Measurements from ENCODE around the gene PCDH18. TPM values are rescaled to one million over a fixed set of nuclear protein-coding genes. Genes with fewer than 3 reads are reported as not detected.
"Not testable (repeated sequence)": the region's sequence is repeated elsewhere in the genome, so short reads cannot be mapped to it uniquely, and the experiment has no call there.

Gene PCDH18
- total and polyA plus RNA-seq, 10 of the 15 experiments (the other 5 are each of a cell fraction or from before 2014, with no cell fraction given), result 0.46 to 1.4 (median 0.96) TPM

DNA sequence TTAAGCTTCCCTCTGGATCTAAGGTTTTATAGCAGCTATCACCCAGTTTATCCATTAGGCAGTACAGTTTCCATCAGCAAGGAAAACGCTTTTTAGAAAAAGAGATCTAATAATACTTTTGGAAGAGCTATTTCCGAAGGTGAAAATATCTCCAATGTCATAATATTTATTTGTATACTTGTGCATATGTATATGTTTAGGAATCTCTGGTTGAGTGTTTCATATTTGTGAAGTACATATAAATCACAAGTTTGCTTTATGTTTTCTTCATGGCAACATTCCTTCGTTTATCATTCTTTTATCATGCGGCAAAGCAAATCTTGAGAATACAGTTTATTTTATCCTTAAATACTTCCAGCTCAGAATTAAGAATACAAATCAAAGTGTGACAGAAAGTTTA, 6.2 kb upstream of the PCDH18 start:
- RAD21 ChIA-PET (ENCODE audit: unreplicated experiment), result interaction anchor here (0.7 kb wide), 1 partner anchor 117 kb away, joined by 3 read pairs; no protein-coding TSS in a partner anchor
- in situ Hi-C loops (cut with MboI), result no loop called here
- Histone ChIP-seq H3K4me1 (ENCODE audit: control insufficient read depth, insufficient read depth, low read length) (no peaks in the 10 kb centered on the region), H3K27ac (ENCODE audit: control insufficient read depth, insufficient read depth) (no peak overlapping the region), H3K36me3 (ENCODE audit: control insufficient read depth in 2 of 2, insufficient read depth in 2 of 2, low read length in 1 of 2) (no peaks in the 10 kb centered on the region), H3K4me3 (no peak overlapping the region), H3K79me2 (ENCODE audit: control insufficient read depth, insufficient read depth, low read length) (no peaks in the 10 kb centered on the region), H3K27me3 (replicated peaks in 1 of 2; ENCODE audit: control insufficient read depth in 2 of 2, insufficient read depth in 2 of 2, low read length in 1 of 2) (no peaks in the 10 kb centered on the region), H3K4me2 (ENCODE audit: control insufficient read depth, insufficient read depth) (no peak overlapping the region), H2AFZ (ENCODE audit: control insufficient read depth, low read depth, low read length) (no peak overlapping the region), H4K20me1 (ENCODE audit: control insufficient read depth, insufficient read depth) (no peaks in the 10 kb centered on the region), H3K9ac (ENCODE audit: control insufficient read depth, insufficient read depth, low read length) (no peak overlapping the region), H3K9me3 (replicated peaks; ENCODE audit: control insufficient read depth, insufficient read depth, low read length) (no peaks in the 10 kb centered on the region; the same call in 2 of the 3 replicates)
- ATAC-seq (no peak), FAIRE-seq (no peak), DNase-seq (ENCODE audit: low read depth, low spot score) (no peak)
- TF ChIP-seq FOS (IDR thresholded peaks at IDR 0.05; ENCODE audit: borderline replicate concordance, extremely low read depth, insufficient read length) (no peak), JUND (IDR thresholded peaks at IDR 0.05; ENCODE audit: low read depth, low read length) (no peak), BCL11A (IDR thresholded peaks at IDR 0.05; ENCODE audit: low read depth, low read length) (no peak), TCF3 (IDR thresholded peaks at IDR 0.05; ENCODE audit: borderline replicate concordance, insufficient read depth, low read depth, low read length) (no peak)
- SMC1A ChIA-PET (ENCODE audit: uncharacterized antibody, unreplicated experiment), result interaction anchor here (1.2 to 4.3 kb wide), 4 partner anchors 16 to 20 kb away, joined by 4 to 18 read pairs (median 4); no protein-coding TSS in a partner anchor
- 41% methylated on average over 4 of the region's 4 CpGs for WGBS (ENCODE audit: insufficient coverage, insufficient replicate concordance, low lambda C conversion rate, missing lambda C conversion rate)
- no TSS peak for BruUV-seq (replicated peaks)
- POLR2A ChIA-PET, result no interaction called here
- CTCF ChIA-PET, result interaction anchor here (0.7 to 0.9 kb wide), 2 partner anchors 9 to 19 kb away, joined by 3 to 4 read pairs; no protein-coding TSS in a partner anchor
- intact Hi-C loops (cut with micrococcal nuclease; ENCODE audit: unreplicated experiment), result no loop called here

DNA sequence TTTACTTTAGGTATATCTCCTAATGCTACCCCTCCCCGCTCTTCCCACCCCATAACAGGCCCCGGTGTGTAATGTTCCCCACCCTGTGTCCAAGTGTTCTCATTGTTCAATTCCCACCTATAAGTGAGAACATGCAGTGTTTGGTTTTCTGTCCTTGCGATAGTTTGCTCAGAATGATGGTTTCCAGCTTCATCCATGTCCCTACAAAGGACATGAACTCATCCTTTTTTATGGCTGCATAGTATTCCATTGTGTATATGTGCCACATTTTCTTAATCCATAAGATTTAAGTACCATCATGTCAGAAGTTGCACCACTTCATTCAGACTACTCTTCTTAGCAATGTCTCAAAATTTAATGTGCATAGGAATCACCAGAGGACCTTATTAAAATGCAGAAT, 5.5 kb upstream of the PCDH18 start:
- RAD21 ChIA-PET (ENCODE audit: unreplicated experiment); H3K9me3 ChIP-seq (replicated peaks; ENCODE audit: control insufficient read depth, insufficient read depth, low read length); H4K20me1 ChIP-seq (ENCODE audit: control insufficient read depth, insufficient read depth); H2AFZ ChIP-seq (ENCODE audit: control insufficient read depth, low read depth, low read length); H3K27ac ChIP-seq (ENCODE audit: control insufficient read depth, insufficient read depth); intact Hi-C loops (cut with micrococcal nuclease; ENCODE audit: unreplicated experiment); POLR2A ChIA-PET; H3K27me3 ChIP-seq (replicated peaks in 1 of 2; ENCODE audit: control insufficient read depth in 2 of 2, insufficient read depth in 2 of 2, low read length in 1 of 2); H3K36me3 ChIP-seq (ENCODE audit: control insufficient read depth in 2 of 2, insufficient read depth in 2 of 2, low read length in 1 of 2); H3K9ac ChIP-seq (ENCODE audit: control insufficient read depth, insufficient read depth, low read length); FAIRE-seq; H3K4me3 ChIP-seq; BruUV-seq (replicated peaks); H3K4me1 ChIP-seq (ENCODE audit: control insufficient read depth, insufficient read depth, low read length); H3K4me2 ChIP-seq (ENCODE audit: control insufficient read depth, insufficient read depth); in situ Hi-C loops (cut with MboI); DNase-seq (ENCODE audit: low read depth, low spot score); ATAC-seq; H3K79me2 ChIP-seq (ENCODE audit: control insufficient read depth, insufficient read depth, low read length): not testable (repeated sequence)
- 58% methylated on average over 2 of the region's 3 CpGs for WGBS (ENCODE audit: insufficient coverage, insufficient replicate concordance, low lambda C conversion rate, missing lambda C conversion rate)
- ChIA-PET SMC1A (ENCODE audit: uncharacterized antibody, unreplicated experiment) (interaction anchor here (0.6 to 1.4 kb wide), 3 partner anchors 15 to 81 kb away, joined by 3 to 5 read pairs (median 4); no protein-coding TSS in a partner anchor), CTCF (interaction anchor here (0.9 kb wide), 1 partner anchor 19 kb away, joined by 3 read pairs; no protein-coding TSS in a partner anchor)
